ENCODE results near the gene GMCL2. TPM values are rescaled to one million over a fixed set of nuclear protein-coding genes. Genes with fewer than 3 reads are reported as not detected.

Gene GMCL2
- total RNA-seq, 1 experiment from 2014 or later, result not detected

DNA sequence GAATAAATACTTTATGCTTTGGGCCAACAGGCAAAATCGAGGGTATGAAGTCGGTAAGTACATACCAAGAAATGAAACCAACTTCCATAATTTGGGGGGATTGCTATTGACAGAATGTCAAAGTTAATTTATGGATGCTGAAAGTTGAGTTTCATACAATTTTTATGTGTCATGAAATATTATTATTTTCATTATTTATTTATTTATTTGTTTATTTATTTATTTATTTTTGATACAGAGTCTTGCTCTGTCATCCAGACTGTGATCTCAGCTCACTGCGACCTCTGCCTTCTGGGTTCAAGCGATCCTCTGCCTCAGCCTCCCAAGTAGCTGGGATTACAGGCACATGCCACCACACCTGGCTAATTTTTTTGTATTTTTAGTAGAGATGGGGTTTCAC is 4.5 kb upstream of the GMCL2 start:
- Histone ChIP-seq H3K79me2 (ENCODE audit: low read length) (no peaks in the 10 kb centered on the region), H3K27ac (ENCODE audit: low read length) (no peak overlapping the region), H3F3A (ENCODE audit: low read length, unreplicated experiment) (no peaks in the 10 kb centered on the region), H3K4me1 (ENCODE audit: insufficient read depth, low read length) (peaks cover 14% of the 10 kb centered on the region), H4K20me1 (ENCODE audit: low read length) (no peaks in the 10 kb centered on the region), H3K36me3 (ENCODE audit: low read depth, low read length) (no peaks in the 10 kb centered on the region), H2AFZ (ENCODE audit: low read length) (no peak overlapping the region), H3K9ac (ENCODE audit: low read length) (no peak overlapping the region), H3K4me3 (ENCODE audit: low read length) (no peak overlapping the region), H3K9me2 (replicated peaks; ENCODE audit: low read length) (no peaks in the 10 kb centered on the region), H3K9me3 (ENCODE audit: low read length) (no peaks in the 10 kb centered on the region), H3K27me3 (ENCODE audit: low read length) (no peaks in the 10 kb centered on the region), H3K4me2 (ENCODE audit: low read length) (no peak overlapping the region)
- TF ChIP-seq EZH2 (IDR thresholded peaks at IDR 0.05; ENCODE audit: low read length, unreplicated experiment), result no peak
- TF ChIP-seq EZH2phosphoT487 (IDR thresholded peaks at IDR 0.05; ENCODE audit: borderline replicate concordance, low read length), result no peak
- intact Hi-C loops (cut with micrococcal nuclease), result no loop called here
- POLR2A ChIA-PET (ENCODE audit: unreplicated experiment), result interaction anchor here (0.5 kb wide), 1 partner anchor 578 kb away, joined by 3 read pairs; no protein-coding TSS in a partner anchor
- CTCF ChIA-PET, result no interaction called here
- no peak for ATAC-seq
- BruUV-seq (replicated peaks), result no TSS peak
- DNase-seq, result no peak

DNA sequence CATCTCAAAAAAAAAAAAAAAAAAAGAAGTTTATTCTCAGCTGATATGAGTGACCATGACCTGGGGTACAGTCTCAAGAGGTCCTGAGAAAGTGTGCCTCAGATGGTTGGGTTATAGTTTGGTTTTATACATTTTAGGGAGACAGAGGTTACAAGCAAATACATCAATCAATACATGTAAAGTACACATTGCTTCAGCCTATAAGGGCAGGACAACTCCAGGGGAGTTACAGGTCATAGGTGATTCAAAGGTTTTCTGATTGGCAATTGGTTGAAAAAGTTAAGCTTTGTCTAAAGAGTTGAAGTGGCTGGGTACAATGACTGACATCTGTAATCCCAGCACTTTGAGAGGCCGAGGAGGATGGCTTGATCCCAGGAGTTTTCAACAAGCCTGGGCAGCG is 2.3 kb upstream of the GMCL2 start:
- BruUV-seq (replicated peaks), result no TSS peak
- peaks cover 23% of the 10 kb centered on the region for H3K4me1 ChIP-seq (ENCODE audit: insufficient read depth, low read length)
- ATAC-seq, result no peak
- no peaks in the 10 kb centered on the region for H4K20me1 ChIP-seq (ENCODE audit: low read length)
- H3K79me2 ChIP-seq (ENCODE audit: low read length), result no peaks in the 10 kb centered on the region
- no peak overlapping the region for H3K4me3 ChIP-seq (ENCODE audit: low read length)
- H3K9ac ChIP-seq (ENCODE audit: low read length), result no peak overlapping the region
- intact Hi-C loops (cut with micrococcal nuclease), result no loop called here
- no peaks in the 10 kb centered on the region for H3K9me3 ChIP-seq (ENCODE audit: low read length)
- no peak for DNase-seq
- no peak overlapping the region for H3K27ac ChIP-seq (ENCODE audit: low read length)
- H3K36me3 ChIP-seq (ENCODE audit: low read depth, low read length), result no peaks in the 10 kb centered on the region
- TF ChIP-seq EZH2phosphoT487 (IDR thresholded peaks at IDR 0.05; ENCODE audit: borderline replicate concordance, low read length), result no peak
- TF ChIP-seq CTCF (conservative IDR thresholded peaks at IDR 0.05; ENCODE audit: low read depth, low read length), result no peak
- TF ChIP-seq EZH2 (IDR thresholded peaks at IDR 0.05; ENCODE audit: low read length, unreplicated experiment), result no peak
- no peaks in the 10 kb centered on the region for H3K9me2 ChIP-seq (replicated peaks; ENCODE audit: low read length)
- peaks cover 4% of the 10 kb centered on the region for H3F3A ChIP-seq (ENCODE audit: low read length, unreplicated experiment)
- CTCF ChIA-PET, result no interaction called here
- POLR2A ChIA-PET (ENCODE audit: unreplicated experiment), result no interaction called here
- H2AFZ ChIP-seq (ENCODE audit: low read length), result no peak overlapping the region
- no peaks in the 10 kb centered on the region for H3K27me3 ChIP-seq (ENCODE audit: low read length)
- H3K4me2 ChIP-seq (ENCODE audit: low read length), result no peak overlapping the region

- Histone ChIP-seq H3K36me3 (ENCODE audit: low read depth, low read length) (no peaks in the 10 kb centered on the region), H3K9ac (ENCODE audit: low read length) (no peak overlapping the region), H3K4me3 (ENCODE audit: low read length) (no peak overlapping the region), H3K79me2 (ENCODE audit: low read length) (no peaks in the 10 kb centered on the region), H3K9me3 (ENCODE audit: low read length) (no peaks in the 10 kb centered on the region), H3K4me2 (ENCODE audit: low read length) (peak overlapping the region; percentile 46), H4K20me1 (ENCODE audit: low read length) (no peaks in the 10 kb centered on the region), H3F3A (ENCODE audit: low read length, unreplicated experiment) (peaks cover 4% of the 10 kb centered on the region), H3K27me3 (ENCODE audit: low read length) (no peaks in the 10 kb centered on the region), H3K9me2 (replicated peaks; ENCODE audit: low read length) (no peaks in the 10 kb centered on the region), H3K27ac (ENCODE audit: low read length) (peak overlapping the region; percentile 18; the same call in 1 of the 2 replicates), H2AFZ (ENCODE audit: low read length) (no peak overlapping the region), H3K4me1 (ENCODE audit: insufficient read depth, low read length) (peaks cover 23% of the 10 kb centered on the region)
- no TSS peak for BruUV-seq (replicated peaks)
- TF ChIP-seq CTCF (conservative IDR thresholded peaks at IDR 0.05; ENCODE audit: low read depth, low read length) (no peak), EZH2phosphoT487 (IDR thresholded peaks at IDR 0.05; ENCODE audit: borderline replicate concordance, low read length) (no peak), EZH2 (IDR thresholded peaks at IDR 0.05; ENCODE audit: low read length, unreplicated experiment) (no peak)
- intact Hi-C loops (cut with micrococcal nuclease), result no loop called here
- CTCF ChIA-PET, result no interaction called here
- POLR2A ChIA-PET (ENCODE audit: unreplicated experiment), result no interaction called here
- DNase-seq (peak; percentile 76), ATAC-seq (peak; percentile 40; the same call in 1 of the 2 replicates)
Measured at GRCh38 chr5:178186427-178186826, 744 bp downstream of the GMCL2 start.
